ENCODE results near the gene GFAP.

Gene GFAP

GRCh38 chr17:44928950-44929720 is 13.8 kb upstream of the GFAP start:
- TF ChIP-seq EP300 (IDR thresholded peaks at IDR 0.05; ENCODE audit: borderline replicate concordance) = no peak
- no peak for TF ChIP-seq EGR1 (IDR thresholded peaks at IDR 0.05)
- no peak for TF ChIP-seq CREB1 (IDR thresholded peaks at IDR 0.05; ENCODE audit: low read depth)
- TF ChIP-seq TEAD4 (IDR thresholded peaks at IDR 0.05) = no peak
- no peak for TF ChIP-seq YY1 (IDR thresholded peaks at IDR 0.05; ENCODE audit: low read depth)
- TF ChIP-seq TCF12 (IDR thresholded peaks at IDR 0.05; ENCODE audit: low read depth) = no peak
- no peak for TF ChIP-seq TAF1 (IDR thresholded peaks at IDR 0.05; ENCODE audit: low read depth)
- TF ChIP-seq USF1 (IDR thresholded peaks at IDR 0.05) = no peak

- no peak for TF ChIP-seq MAX (IDR thresholded peaks at IDR 0.05)
- TF ChIP-seq EP300 (IDR thresholded peaks at IDR 0.05; ENCODE audit: borderline replicate concordance) = no peak
Measured at GRCh38 chr17:44928136-44928535, 12.8 kb upstream of the GFAP start.

- no peak for TF ChIP-seq ZBTB7A (IDR thresholded peaks at IDR 0.05; ENCODE audit: low read depth)
- no peak for TF ChIP-seq USF1 (IDR thresholded peaks at IDR 0.05)
- TF ChIP-seq TCF12 (IDR thresholded peaks at IDR 0.05; ENCODE audit: low read depth) = no peak
- no peak for TF ChIP-seq TAF1 (IDR thresholded peaks at IDR 0.05; ENCODE audit: low read depth)
Measured at GRCh38 chr17:44927696-44928095, 12.4 kb upstream of the GFAP start.

GRCh38 chr17:44926821-44927525 is 11.7 kb upstream of the GFAP start:
- TF ChIP-seq REST (IDR thresholded peaks at IDR 0.05; ENCODE audit: low read depth) (no peak), TEAD4 (IDR thresholded peaks at IDR 0.05) (no peak), ZBTB7A (IDR thresholded peaks at IDR 0.05; ENCODE audit: low read depth) (no peak), FOXM1 (IDR thresholded peaks at IDR 0.05; ENCODE audit: borderline replicate concordance, low read depth) (no peak), NFIC (IDR thresholded peaks at IDR 0.05) (no peak), YY1 (IDR thresholded peaks at IDR 0.05; ENCODE audit: low read depth) (no peak), USF1 (IDR thresholded peaks at IDR 0.05) (no peak), EGR1 (IDR thresholded peaks at IDR 0.05) (no peak), EP300 (IDR thresholded peaks at IDR 0.05; ENCODE audit: borderline replicate concordance) (no peak), CEBPB (IDR thresholded peaks at IDR 0.05) (no peak)

GRCh38 chr17:44925731-44926697 is 10.7 kb upstream of the GFAP start:
- no peak for TF ChIP-seq EGR1 (IDR thresholded peaks at IDR 0.05)
- TF ChIP-seq CEBPB (IDR thresholded peaks at IDR 0.05) = no peak
- TF ChIP-seq EP300 (IDR thresholded peaks at IDR 0.05; ENCODE audit: borderline replicate concordance) = no peak
- no peak for TF ChIP-seq REST (IDR thresholded peaks at IDR 0.05; ENCODE audit: low read depth)
- no peak for TF ChIP-seq TCF12 (IDR thresholded peaks at IDR 0.05; ENCODE audit: low read depth)
- no peak for TF ChIP-seq YY1 (IDR thresholded peaks at IDR 0.05; ENCODE audit: low read depth)
- no peak for TF ChIP-seq TAF1 (IDR thresholded peaks at IDR 0.05; ENCODE audit: low read depth)
- no peak for TF ChIP-seq USF1 (IDR thresholded peaks at IDR 0.05)
- no peak for TF ChIP-seq MAX (IDR thresholded peaks at IDR 0.05)
- TF ChIP-seq RAD21 (IDR thresholded peaks at IDR 0.05; ENCODE audit: low read depth) = no peak
- TF ChIP-seq CREB1 (IDR thresholded peaks at IDR 0.05; ENCODE audit: low read depth) = no peak
- TF ChIP-seq ZBTB7A (IDR thresholded peaks at IDR 0.05; ENCODE audit: low read depth) = no peak
- no peak for TF ChIP-seq FOXM1 (IDR thresholded peaks at IDR 0.05; ENCODE audit: borderline replicate concordance, low read depth)
- TF ChIP-seq TEAD4 (IDR thresholded peaks at IDR 0.05) = no peak
- no peak for TF ChIP-seq NFIC (IDR thresholded peaks at IDR 0.05)

Data from Ishikawa (cell line).